Subcutaneous preadipocyte (primary cell): ENCODE results near the gene REELD1. TPM values are rescaled to one million over a fixed set of nuclear protein-coding genes. Genes with fewer than 3 reads are reported as not detected.

Experiments
- total RNA-seq: library from RNA; depleted of rRNA; stranded (reverse); fragments of >200 nt; gene quantifications from 2 replicates; pipeline ENCODE4 v1.2.3, GENCODE V29; 2012

Gene REELD1
- not detected in 2 replicates for total RNA-seq

DNA sequence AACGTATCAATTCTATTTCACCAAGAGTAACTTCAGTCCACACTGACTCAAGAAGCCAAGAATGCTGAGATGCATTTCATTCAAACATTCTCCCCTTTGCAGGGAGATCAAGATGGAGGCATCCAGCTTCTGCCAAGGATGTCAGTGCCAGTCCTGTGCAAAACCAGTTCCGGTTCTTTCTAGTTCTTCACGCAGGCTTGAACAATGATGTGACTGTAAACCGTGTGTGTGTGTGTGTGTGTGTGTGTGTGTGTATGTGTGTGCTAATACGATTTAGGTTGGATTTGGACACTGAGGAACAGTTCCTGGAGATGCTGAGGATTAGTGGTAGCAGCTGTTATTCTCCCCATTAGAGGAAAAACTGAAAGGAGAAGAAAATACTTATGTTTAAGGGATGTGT, at the start of gene REELD1:
REELD1 (plus strand) TSS at position 301 of the 400 bp plus-strand sequence. CDS start 2,415 bp downstream, outside the sequence.

DNA sequence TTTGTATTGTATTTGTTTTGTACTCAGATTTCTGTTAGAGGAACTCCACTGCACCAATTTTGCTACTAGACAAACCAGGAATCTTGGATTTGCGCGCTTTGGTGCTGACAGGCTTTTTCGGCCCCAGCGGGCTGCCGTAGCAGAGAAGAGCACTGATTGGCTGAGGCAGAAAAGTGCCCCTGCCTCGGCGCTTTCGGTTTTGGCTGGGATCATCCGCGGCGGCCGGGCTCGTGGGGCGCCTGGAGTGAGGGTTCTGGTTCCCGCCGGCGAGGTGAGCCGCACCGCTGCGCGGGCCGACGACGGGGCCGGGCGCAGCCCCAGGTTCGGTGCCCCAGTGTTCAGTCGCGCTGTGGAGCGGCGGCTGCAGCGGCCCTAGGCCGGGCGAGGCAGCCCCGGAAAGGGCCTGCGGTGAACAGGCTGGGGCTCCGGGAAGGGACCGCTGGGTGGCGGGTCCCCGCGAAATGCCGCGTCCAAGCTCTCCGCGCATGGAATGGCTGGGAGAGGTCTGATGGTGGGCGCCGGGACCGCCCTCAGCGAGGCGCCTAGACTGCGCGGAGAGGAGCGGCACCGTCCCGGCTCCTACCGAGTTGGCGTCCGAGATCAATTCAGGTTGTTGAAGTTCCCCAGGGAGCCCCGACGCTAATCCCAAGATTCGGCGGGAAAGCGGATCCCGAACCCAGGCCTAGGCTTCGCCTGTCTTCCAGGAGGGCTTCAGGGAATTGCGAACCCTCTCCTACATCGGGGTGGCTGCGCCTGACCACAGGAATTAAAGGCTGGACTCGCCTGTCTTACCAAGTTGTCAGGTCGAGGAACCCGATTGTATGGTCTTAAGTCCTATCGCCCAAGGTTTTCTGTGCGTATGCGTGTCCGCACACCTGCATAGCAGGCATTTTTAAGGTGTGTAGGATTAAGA, 38.5 kb upstream of the REELD1 start, which contains the start of gene LSM6:
LSM6 (plus strand) TSS at position 178 of the 913 bp plus-strand sequence. CDS start 7,204 bp downstream, outside the sequence.

Other genes starting within 250 kb of the REELD1 start
- gene LSM6, start 38.8 kb upstream of the REELD1 start, total RNA-seq = 19.5 and 20.7 TPM in 2 replicates